ENCODE results near the gene SRD5A3.

SRD5A3 gene

DNA sequence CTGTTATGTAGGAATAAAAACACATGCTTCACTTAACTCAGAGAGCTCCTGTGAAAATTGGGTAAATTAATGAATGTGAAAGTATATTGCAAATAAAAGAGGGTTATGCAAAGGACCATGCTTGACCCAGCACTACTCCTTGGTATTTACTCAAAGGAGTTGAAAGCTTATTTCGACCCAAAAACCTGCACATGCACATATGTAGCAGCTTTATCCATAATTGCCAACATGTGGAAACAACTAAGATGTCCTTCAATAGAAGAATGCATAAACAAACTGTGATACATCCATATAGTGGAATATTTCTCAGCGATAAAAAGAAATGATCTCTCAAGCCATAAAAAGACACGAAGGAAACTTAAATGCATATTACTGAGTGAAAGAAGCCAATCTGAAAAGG, 41.7 kb upstream of the SRD5A3 start:
- no peak for TF ChIP-seq EZH2phosphoT487 (IDR thresholded peaks at IDR 0.05; ENCODE audit: borderline replicate concordance, low read length)
- TF ChIP-seq, protein P1, sequence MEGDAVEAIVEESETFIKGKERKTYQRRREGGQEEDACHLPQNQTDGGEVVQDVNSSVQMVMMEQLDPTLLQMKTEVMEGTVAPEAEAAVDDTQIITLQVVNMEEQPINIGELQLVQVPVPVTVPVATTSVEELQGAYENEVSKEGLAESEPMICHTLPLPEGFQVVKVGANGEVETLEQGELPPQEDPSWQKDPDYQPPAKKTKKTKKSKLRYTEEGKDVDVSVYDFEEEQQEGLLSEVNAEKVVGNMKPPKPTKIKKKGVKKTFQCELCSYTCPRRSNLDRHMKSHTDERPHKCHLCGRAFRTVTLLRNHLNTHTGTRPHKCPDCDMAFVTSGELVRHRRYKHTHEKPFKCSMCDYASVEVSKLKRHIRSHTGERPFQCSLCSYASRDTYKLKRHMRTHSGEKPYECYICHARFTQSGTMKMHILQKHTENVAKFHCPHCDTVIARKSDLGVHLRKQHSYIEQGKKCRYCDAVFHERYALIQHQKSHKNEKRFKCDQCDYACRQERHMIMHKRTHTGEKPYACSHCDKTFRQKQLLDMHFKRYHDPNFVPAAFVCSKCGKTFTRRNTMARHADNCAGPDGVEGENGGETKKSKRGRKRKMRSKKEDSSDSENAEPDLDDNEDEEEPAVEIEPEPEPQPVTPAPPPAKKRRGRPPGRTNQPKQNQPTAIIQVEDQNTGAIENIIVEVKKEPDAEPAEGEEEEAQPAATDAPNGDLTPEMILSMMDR (IDR thresholded peaks at IDR 0.05; ENCODE audit: low read depth, low read length, poor library complexity, severe bottlenecking): no peak
- H3K4me3 ChIP-seq (ENCODE audit: low read length): no peak overlapping the region

DNA sequence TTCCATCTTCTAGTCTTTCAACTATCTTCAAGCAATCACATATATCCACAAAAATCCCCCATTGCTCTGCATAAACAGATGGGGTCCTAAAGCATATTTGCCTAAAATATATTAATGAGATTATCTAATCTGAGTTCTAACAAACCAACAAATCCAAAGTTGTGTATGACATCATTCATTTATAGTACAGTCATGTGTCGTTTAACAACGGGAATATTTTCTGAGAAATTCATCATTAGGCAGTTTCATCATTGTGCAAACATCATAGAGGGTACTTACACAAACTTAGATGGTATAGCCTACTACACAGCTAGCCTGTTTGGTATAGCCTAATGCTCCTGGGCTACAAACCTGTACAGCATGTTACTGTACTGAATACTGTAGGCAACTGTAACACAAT, 38.0 kb upstream of the SRD5A3 start:
- H3K4me2 ChIP-seq (ENCODE audit: low read length): no peak overlapping the region
- H3K27ac ChIP-seq (ENCODE audit: low read depth, low read length): no peak overlapping the region
- H3F3A ChIP-seq (ENCODE audit: control insufficient read depth, insufficient read depth): no peaks in the 10 kb centered on the region
- H3K9me3 ChIP-seq (ENCODE audit: control insufficient read depth, insufficient read depth, low read length): no peaks in the 10 kb centered on the region
- H3K4me1 ChIP-seq (ENCODE audit: control insufficient read depth, low read length): no peaks in the 10 kb centered on the region
- H3K79me2 ChIP-seq (ENCODE audit: control insufficient read depth, low read length): no peaks in the 10 kb centered on the region
- H3K4me3 ChIP-seq (ENCODE audit: low read length): no peak overlapping the region
- H3K36me3 ChIP-seq (ENCODE audit: control insufficient read depth, low read length): no peaks in the 10 kb centered on the region
- no peaks in the 10 kb centered on the region for H4K20me1 ChIP-seq (ENCODE audit: control insufficient read depth, insufficient read depth, low read depth, low read length)
- TF ChIP-seq EZH2phosphoT487 (IDR thresholded peaks at IDR 0.05; ENCODE audit: borderline replicate concordance, low read length): no peak
- TF ChIP-seq, protein P1 (IDR thresholded peaks at IDR 0.05; ENCODE audit: low read depth, low read length, poor library complexity, severe bottlenecking): no peak
- no peaks in the 10 kb centered on the region for H3K9me2 ChIP-seq (replicated peaks; ENCODE audit: control insufficient read depth, low read length)
- no peaks in the 10 kb centered on the region for H3K27me3 ChIP-seq (ENCODE audit: control insufficient read depth, low read length)

More for the DNA sequence above, 41.7 kb upstream of the SRD5A3 start:
- Histone ChIP-seq H3F3A (ENCODE audit: control insufficient read depth, insufficient read depth) (no peaks in the 10 kb centered on the region), H3K4me1 (ENCODE audit: control insufficient read depth, low read length) (no peaks in the 10 kb centered on the region), H3K9me2 (replicated peaks; ENCODE audit: control insufficient read depth, low read length) (no peaks in the 10 kb centered on the region), H3K27me3 (ENCODE audit: control insufficient read depth, low read length) (no peaks in the 10 kb centered on the region), H3K4me2 (ENCODE audit: low read length) (no peak overlapping the region), H3K9me3 (ENCODE audit: control insufficient read depth, insufficient read depth, low read length) (no peaks in the 10 kb centered on the region), H3K27ac (ENCODE audit: low read depth, low read length) (no peak overlapping the region), H3K79me2 (ENCODE audit: control insufficient read depth, low read length) (no peaks in the 10 kb centered on the region), H4K20me1 (ENCODE audit: control insufficient read depth, insufficient read depth, low read depth, low read length) (no peaks in the 10 kb centered on the region), H3K36me3 (ENCODE audit: control insufficient read depth, low read length) (no peaks in the 10 kb centered on the region)

- no peaks in the 10 kb centered on the region; the same call in 1 of the 2 replicates for H3F3A ChIP-seq (ENCODE audit: control insufficient read depth, insufficient read depth)
- no peaks in the 10 kb centered on the region for H3K27me3 ChIP-seq (ENCODE audit: control insufficient read depth, low read length)
Observed at GRCh38 chr4:55311792-55312488, 34.1 kb upstream of the SRD5A3 start.

More at GRCh38 chr4:55311792-55312488, 34.1 kb upstream of the SRD5A3 start:
- H3K9me3 ChIP-seq (ENCODE audit: control insufficient read depth, insufficient read depth, low read length): no peaks in the 10 kb centered on the region
- H3K27ac ChIP-seq (ENCODE audit: low read depth, low read length): no peak overlapping the region
- no peak overlapping the region for H3K4me3 ChIP-seq (ENCODE audit: low read length)
- no peaks in the 10 kb centered on the region for H4K20me1 ChIP-seq (ENCODE audit: control insufficient read depth, insufficient read depth, low read depth, low read length)
- H3K4me2 ChIP-seq (ENCODE audit: low read length): no peak overlapping the region
- TF ChIP-seq, protein P1 (IDR thresholded peaks at IDR 0.05; ENCODE audit: low read depth, low read length, poor library complexity, severe bottlenecking): no peak
- TF ChIP-seq EZH2phosphoT487 (IDR thresholded peaks at IDR 0.05; ENCODE audit: borderline replicate concordance, low read length): no peak
- no peaks in the 10 kb centered on the region for H3K9me2 ChIP-seq (replicated peaks; ENCODE audit: control insufficient read depth, low read length)
- H3K36me3 ChIP-seq (ENCODE audit: control insufficient read depth, low read length): no peaks in the 10 kb centered on the region
- H3K4me1 ChIP-seq (ENCODE audit: control insufficient read depth, low read length): no peaks in the 10 kb centered on the region
- H3K79me2 ChIP-seq (ENCODE audit: control insufficient read depth, low read length): no peaks in the 10 kb centered on the region

Measured in DOHH2 (cell line).